HEK293 (cell line): ENCODE measurements around the gene ZBED3.

Source experiments
- CTCF ChIP-seq: fragments of 450-650 bp; formaldehyde crosslinking; IDR thresholded peaks from 2 replicates; pipeline ENCODE4 v1.5.1; 2016; ENCODE audit warnings: missing biosample characterization, missing genetic modification characterization
- SP2 ChIP-seq: fragments of 450-650 bp; formaldehyde crosslinking; IDR thresholded peaks from 2 replicates; pipeline ENCODE4 v1.5.1; 2016; ENCODE audit warnings: missing biosample characterization, missing genetic modification characterization
- ZNF341 ChIP-seq: fragments of 450-650 bp; formaldehyde crosslinking; IDR thresholded peaks from 2 replicates; pipeline ENCODE4; 2016; ENCODE audit warnings: low read depth, missing biosample characterization, missing genetic modification characterization
- ZNF48 ChIP-seq: fragments of 450-650 bp; formaldehyde crosslinking; IDR thresholded peaks from 2 replicates; pipeline ENCODE4 v1.5.1; 2016; ENCODE audit warnings: missing biosample characterization, missing genetic modification characterization
- ZNF501 ChIP-seq: fragments of 450-650 bp; formaldehyde crosslinking; IDR thresholded peaks from 2 replicates; pipeline ENCODE4 v1.5.1; 2016; ENCODE audit warnings: missing biosample characterization, missing genetic modification characterization
- ZNF670 ChIP-seq: fragments of 450-650 bp; formaldehyde crosslinking; IDR thresholded peaks from 2 replicates; pipeline ENCODE4 v1.5.1; 2016; ENCODE audit warnings: missing biosample characterization, missing genetic modification characterization, low read depth

- TF ChIP-seq CTCF (no peak), ZNF670 (tag by site-specific recombination) (no peak), ZNF48 (tag by site-specific recombination) (no peak), SP2 (tag by site-specific recombination) (no peak), ZNF341 (tag by site-specific recombination) (no peak), ZNF501 (no peak)
Observed at GRCh38 chr5:77022511-77023417, 64.3 kb downstream of the ZBED3 start.
